MM.1S (cell line): ENCODE data around the gene FMN2.

ENCODE experiments used
- EZH2 ChIP-seq: fragments of 300-600 bp; sonication (generic); optimal IDR thresholded peaks from 2 replicates; pipeline ENCODE3; 2017; ENCODE audit warnings: low read depth, mild to moderate bottlenecking, antibody characterized with exemption, low read length, mixed read lengths
- EZH2phosphoT487 ChIP-seq: fragments of 300-600 bp; sonication (generic); IDR thresholded peaks from 2 replicates; pipeline ENCODE4 v1.6.1; 2018; ENCODE audit warnings: antibody characterized with exemption, low read length
- TF ChIP-seq, protein P1 (sequence below): fragments of 300-600 bp; sonication (generic); IDR thresholded peaks from 2 replicates; pipeline ENCODE4 v1.5.1; 2016; ENCODE audit warnings: antibody characterized with exemption, low read length, mixed read lengths

DNA sequence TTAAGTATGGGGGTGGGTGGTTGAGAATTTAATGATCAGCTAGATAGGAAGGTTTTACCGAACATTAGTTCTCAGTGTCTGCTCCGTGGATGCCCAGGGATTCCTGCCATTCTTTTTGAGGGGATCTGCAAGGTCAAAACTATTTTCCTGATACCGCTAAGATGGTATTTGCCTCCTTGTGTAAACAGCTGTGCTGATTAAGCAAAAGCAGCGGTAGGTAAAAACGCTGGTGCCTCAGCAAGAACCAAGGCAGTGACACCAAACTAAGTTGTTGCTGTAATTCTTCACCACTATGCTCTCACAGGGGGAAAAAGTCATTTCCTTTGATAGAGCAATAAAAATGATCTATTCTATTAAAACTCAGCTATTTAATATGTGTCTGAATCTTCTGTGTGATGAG, 229.0 kb downstream of the FMN2 start:
- TF ChIP-seq, protein P1, sequence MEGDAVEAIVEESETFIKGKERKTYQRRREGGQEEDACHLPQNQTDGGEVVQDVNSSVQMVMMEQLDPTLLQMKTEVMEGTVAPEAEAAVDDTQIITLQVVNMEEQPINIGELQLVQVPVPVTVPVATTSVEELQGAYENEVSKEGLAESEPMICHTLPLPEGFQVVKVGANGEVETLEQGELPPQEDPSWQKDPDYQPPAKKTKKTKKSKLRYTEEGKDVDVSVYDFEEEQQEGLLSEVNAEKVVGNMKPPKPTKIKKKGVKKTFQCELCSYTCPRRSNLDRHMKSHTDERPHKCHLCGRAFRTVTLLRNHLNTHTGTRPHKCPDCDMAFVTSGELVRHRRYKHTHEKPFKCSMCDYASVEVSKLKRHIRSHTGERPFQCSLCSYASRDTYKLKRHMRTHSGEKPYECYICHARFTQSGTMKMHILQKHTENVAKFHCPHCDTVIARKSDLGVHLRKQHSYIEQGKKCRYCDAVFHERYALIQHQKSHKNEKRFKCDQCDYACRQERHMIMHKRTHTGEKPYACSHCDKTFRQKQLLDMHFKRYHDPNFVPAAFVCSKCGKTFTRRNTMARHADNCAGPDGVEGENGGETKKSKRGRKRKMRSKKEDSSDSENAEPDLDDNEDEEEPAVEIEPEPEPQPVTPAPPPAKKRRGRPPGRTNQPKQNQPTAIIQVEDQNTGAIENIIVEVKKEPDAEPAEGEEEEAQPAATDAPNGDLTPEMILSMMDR, result no peak
- TF ChIP-seq EZH2, result no peak
- no peak for TF ChIP-seq EZH2phosphoT487
